NCI-H2029 treated with DMSO at 0.1 percent for 48 hours (cell line): ENCODE data around the gene TSPAN9.

ENCODE experiments used
- DNase-seq: peaks from one replicate; lab custom pipeline; 2025; lab: John Stamatoyannopoulos, UW

TSPAN9 gene

GRCh38 chr12:3316776-3317480 lies 239.7 kb downstream of the TSPAN9 start:
- no peak for DNase-seq

- DNase-seq: no peak
Observed at GRCh38 chr12:3317481-3317815, 240.3 kb downstream of the TSPAN9 start.

- DNase-seq: no peak
Observed at GRCh38 chr12:3317841-3318501, 240.8 kb downstream of the TSPAN9 start.

GRCh38 chr12:3319723-3320492 lies 242.7 kb downstream of the TSPAN9 start:
- no peak for DNase-seq

GRCh38 chr12:3320881-3321509 lies 243.8 kb downstream of the TSPAN9 start:
- no peak for DNase-seq

GRCh38 chr12:3321881-3322280 lies 244.7 kb downstream of the TSPAN9 start:
- DNase-seq: no peak

GRCh38 chr12:3323002-3323685 lies 246.0 kb downstream of the TSPAN9 start:
- DNase-seq: no peak

GRCh38 chr12:3325736-3326135 lies 248.6 kb downstream of the TSPAN9 start:
- DNase-seq: no peak

GRCh38 chr12:3326156-3326849 lies 249.1 kb downstream of the TSPAN9 start:
- DNase-seq: no peak

GRCh38 chr12:3326850-3327780 lies 249.9 kb downstream of the TSPAN9 start:
- DNase-seq: no peak

- DNase-seq: no peak
Observed at GRCh38 chr12:3328081-3328480, 250.9 kb downstream of the TSPAN9 start.

GRCh38 chr12:3328571-3328970 lies 251.4 kb downstream of the TSPAN9 start:
- DNase-seq: no peak

- DNase-seq: no peak
Observed at GRCh38 chr12:3329361-3329760, 252.2 kb downstream of the TSPAN9 start.

GRCh38 chr12:3330976-3331510 lies 253.9 kb downstream of the TSPAN9 start:
- no peak for DNase-seq

GRCh38 chr12:3332188-3332587 lies 255.0 kb downstream of the TSPAN9 start:
- no peak for DNase-seq

- DNase-seq: no peak
Observed at GRCh38 chr12:3333583-3333982, 256.4 kb downstream of the TSPAN9 start.

GRCh38 chr12:3333991-3334391 lies 256.8 kb downstream of the TSPAN9 start:
- no peak for DNase-seq

GRCh38 chr12:3335078-3335487 lies 257.9 kb downstream of the TSPAN9 start:
- DNase-seq: no peak
